GM19452 (cell line): ENCODE measurements around the gene RGS7.
"Not testable (repeated sequence)": the region's sequence is repeated elsewhere in the genome, so short reads cannot be mapped to it uniquely, and the experiment has no call there.

ENCODE experiments used
- ATAC-seq: cut with Tn5 transposase; IDR thresholded peaks from one replicate; pipeline ENCODE4 v1.9.1; 2021; ENCODE audit not compliant: unreplicated experiment

Gene RGS7

GRCh38 chr1:240802271-240802670 is 554.7 kb downstream of the RGS7 start:
- ATAC-seq, result no peak

- no peak for ATAC-seq
These were observed 555.6 kb downstream of the RGS7 start for GRCh38 chr1:240801442-240801841.

- ATAC-seq, result no peak
These were observed 556.7 kb downstream of the RGS7 start for GRCh38 chr1:240800291-240800690.

GRCh38 chr1:240797050-240797449 is 560.0 kb downstream of the RGS7 start:
- no peak for ATAC-seq

GRCh38 chr1:240794046-240794843 is 562.8 kb downstream of the RGS7 start:
- ATAC-seq, result peak; percentile 91

- ATAC-seq, result no peak
These were observed 564.0 kb downstream of the RGS7 start for GRCh38 chr1:240792915-240793529.

- no peak for ATAC-seq
These were observed 566.1 kb downstream of the RGS7 start for GRCh38 chr1:240790856-240791255.

GRCh38 chr1:240786880-240787279 is 570.1 kb downstream of the RGS7 start:
- ATAC-seq, result no peak

GRCh38 chr1:240784776-240785175 is 572.2 kb downstream of the RGS7 start:
- ATAC-seq, result no peak

- not testable (repeated sequence) for ATAC-seq
These were observed 573.3 kb downstream of the RGS7 start for GRCh38 chr1:240783728-240784137.

- no peak for ATAC-seq
These were observed 580.8 kb downstream of the RGS7 start for GRCh38 chr1:240776237-240776636.

- no peak for ATAC-seq
These were observed 584.9 kb downstream of the RGS7 start for GRCh38 chr1:240772131-240772530.

- ATAC-seq, result no peak
These were observed 585.6 kb downstream of the RGS7 start for GRCh38 chr1:240771450-240771849.

GRCh38 chr1:240768979-240769378 is 588.0 kb downstream of the RGS7 start:
- ATAC-seq, result no peak

GRCh38 chr1:240766831-240767230 is 590.2 kb downstream of the RGS7 start:
- ATAC-seq, result no peak

GRCh38 chr1:240765732-240766363 is 591.2 kb downstream of the RGS7 start:
- ATAC-seq, result no peak

- no peak for ATAC-seq
These were observed 593.2 kb downstream of the RGS7 start for GRCh38 chr1:240763771-240764170.

- not testable (repeated sequence) for ATAC-seq
These were observed 593.9 kb downstream of the RGS7 start for GRCh38 chr1:240763095-240763494.

- not testable (repeated sequence) for ATAC-seq
These were observed 594.5 kb downstream of the RGS7 start for GRCh38 chr1:240762471-240762987.

- not testable (repeated sequence) for ATAC-seq
These were observed 598.2 kb downstream of the RGS7 start for GRCh38 chr1:240758777-240759176.

GRCh38 chr1:240758296-240758695 is 598.7 kb downstream of the RGS7 start:
- ATAC-seq, result no peak

- ATAC-seq, result no peak
These were observed 609.1 kb downstream of the RGS7 start for GRCh38 chr1:240747907-240748306.
